HG03045 (cell line): Measurements from ENCODE around the gene ZAR1L.

Experiments
- ATAC-seq: cut with Tn5 transposase; IDR thresholded peaks from one replicate; pipeline ENCODE4 v1.9.1; 2021; ENCODE audit warnings: mild to moderate bottlenecking, moderate library complexity; ENCODE audit not compliant: unreplicated experiment

ZAR1L gene

GRCh38 chr13:32302461-32302860, 12.7 kb downstream of the ZAR1L start:
- no peak for ATAC-seq

GRCh38 chr13:32300920-32301319, 14.2 kb downstream of the ZAR1L start:
- ATAC-seq, result no peak

GRCh38 chr13:32300406-32300805, 14.8 kb downstream of the ZAR1L start:
- no peak for ATAC-seq

GRCh38 chr13:32299893-32300292, 15.3 kb downstream of the ZAR1L start:
- no peak for ATAC-seq

GRCh38 chr13:32298695-32299094, 16.5 kb downstream of the ZAR1L start:
- no peak for ATAC-seq

- no peak for ATAC-seq
Measured at GRCh38 chr13:32297206-32297605, 18.0 kb downstream of the ZAR1L start.

GRCh38 chr13:32285633-32285965, 29.6 kb downstream of the ZAR1L start:
- no peak for ATAC-seq

- ATAC-seq, result no peak
Measured at GRCh38 chr13:32284927-32285632, 30.1 kb downstream of the ZAR1L start.

GRCh38 chr13:32282096-32282711, 33.0 kb downstream of the ZAR1L start:
- no peak for ATAC-seq

- ATAC-seq, result no peak
Measured at GRCh38 chr13:32281096-32281495, 34.1 kb downstream of the ZAR1L start.

- no peak for ATAC-seq
Measured at GRCh38 chr13:32278426-32278825, 36.7 kb downstream of the ZAR1L start.

GRCh38 chr13:32277839-32278238, 37.3 kb downstream of the ZAR1L start:
- no peak for ATAC-seq

GRCh38 chr13:32272021-32272683, 43.0 kb downstream of the ZAR1L start:
- ATAC-seq, result no peak

GRCh38 chr13:32267836-32268439, 47.2 kb downstream of the ZAR1L start:
- ATAC-seq, result peak; percentile 76

- ATAC-seq, result no peak
Measured at GRCh38 chr13:32266130-32266529, 49.0 kb downstream of the ZAR1L start.

GRCh38 chr13:32265726-32266125, 49.4 kb downstream of the ZAR1L start:
- ATAC-seq, result no peak

GRCh38 chr13:32264407-32264806, 50.8 kb downstream of the ZAR1L start:
- ATAC-seq, result no peak

- ATAC-seq, result no peak
Measured at GRCh38 chr13:32262619-32263018, 52.5 kb downstream of the ZAR1L start.

- ATAC-seq, result no peak
Measured at GRCh38 chr13:32262165-32262564, 53.0 kb downstream of the ZAR1L start.

- ATAC-seq, result no peak
Measured at GRCh38 chr13:32261567-32261966, 53.6 kb downstream of the ZAR1L start.

- no peak for ATAC-seq
Measured at GRCh38 chr13:32259116-32259515, 56.0 kb downstream of the ZAR1L start.

GRCh38 chr13:32257649-32258048, 57.5 kb downstream of the ZAR1L start:
- no peak for ATAC-seq
